ENCODE measurements around the gene MYO3B. TPM values are rescaled to one million over a fixed set of nuclear protein-coding genes. Genes with fewer than 3 reads are reported as not detected.

The MYO3B gene
- total RNA-seq, 2 experiments from 2014 or later: not detected

- Histone ChIP-seq H3K27ac (ENCODE audit: low read depth, low read length, poor library complexity, severe bottlenecking) (no peak overlapping the region), H3K4me2 (ENCODE audit: low read length) (no peak overlapping the region), H3K9me3 (ENCODE audit: low read length) (no peaks in the 10 kb centered on the region), H3K79me2 (ENCODE audit: insufficient read depth, low read depth, low read length) (no peaks in the 10 kb centered on the region), H3K4me1 (ENCODE audit: insufficient read depth, low read length, poor library complexity, severe bottlenecking) (no peaks in the 10 kb centered on the region), H4K20me1 (ENCODE audit: insufficient read depth, low read length) (no peaks in the 10 kb centered on the region), H3K4me3 (ENCODE audit: low read depth, low read length, poor library complexity, severe bottlenecking) (no peak overlapping the region), H2AFZ (ENCODE audit: low read length) (no peak overlapping the region), H3K36me3 (ENCODE audit: insufficient read depth, low read length) (no peaks in the 10 kb centered on the region), H3K9me2 (ENCODE audit: insufficient read depth, low read length) (no peaks in the 10 kb centered on the region)
- CTCF ChIA-PET (ENCODE audit: unreplicated experiment): no interaction called here
- intact Hi-C loops (cut with micrococcal nuclease; ENCODE audit: unreplicated experiment): no loop called here
- POLR2A ChIA-PET: no interaction called here
- BruUV-seq (replicated peaks): no TSS peak
- no peak for DNase-seq (ENCODE audit: low spot score)
- TF ChIP-seq EZH2phosphoT487 (IDR thresholded peaks at IDR 0.05; ENCODE audit: borderline replicate concordance, low read depth, low read length) (no peak), CTCF (conservative IDR thresholded peaks at IDR 0.05; ENCODE audit: low read length) (no peak)
Measured at GRCh38 chr2:170500770-170501169, 322.8 kb downstream of the MYO3B start.

DNA sequence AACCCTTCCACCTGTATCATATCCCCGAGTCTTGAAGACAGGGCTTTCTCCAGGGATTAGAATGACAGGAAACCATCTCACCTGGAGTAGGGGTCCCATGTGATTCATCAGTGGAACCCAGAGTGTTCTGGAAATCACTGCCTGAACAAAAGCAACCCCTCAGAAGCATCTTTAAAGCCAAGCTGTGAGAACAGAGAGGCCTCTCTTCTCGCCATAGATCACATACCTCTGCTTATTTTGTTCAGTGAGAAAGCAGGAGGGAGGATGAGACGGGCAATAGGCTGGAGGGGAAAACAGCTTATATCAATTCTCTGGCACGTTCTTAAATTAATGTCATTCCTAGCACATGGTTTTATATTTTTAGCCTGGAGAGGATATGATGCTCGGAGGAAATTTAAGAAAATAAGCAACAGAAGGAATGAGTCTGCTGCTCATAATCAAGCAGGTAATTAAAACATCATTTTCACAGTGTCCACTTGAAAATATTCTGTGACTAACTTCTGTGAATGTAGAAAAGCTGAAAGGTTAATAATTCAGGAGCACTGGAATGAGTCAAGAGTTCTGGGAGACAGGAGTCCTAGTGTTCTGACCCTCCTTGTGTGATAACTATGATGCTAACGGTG is 323.6 kb downstream of the MYO3B start:
- POLR2A ChIA-PET: interaction anchor here (0.9 kb wide), 1 partner anchor 11 kb away, joined by 3 read pairs; no protein-coding TSS in a partner anchor
- Histone ChIP-seq H3K4me2 (ENCODE audit: low read length) (no peak overlapping the region), H3K27ac (ENCODE audit: low read depth, low read length, poor library complexity, severe bottlenecking) (no peak overlapping the region), H3K4me1 (ENCODE audit: insufficient read depth, low read length, poor library complexity, severe bottlenecking) (no peaks in the 10 kb centered on the region), H4K20me1 (ENCODE audit: insufficient read depth, low read length) (no peaks in the 10 kb centered on the region), H3K36me3 (ENCODE audit: insufficient read depth, low read length) (no peaks in the 10 kb centered on the region), H3K9me3 (ENCODE audit: low read length) (no peaks in the 10 kb centered on the region), H3K4me3 (ENCODE audit: low read depth, low read length, poor library complexity, severe bottlenecking) (no peak overlapping the region), H3K9me2 (ENCODE audit: insufficient read depth, low read length) (no peaks in the 10 kb centered on the region), H3K79me2 (ENCODE audit: insufficient read depth, low read depth, low read length) (no peaks in the 10 kb centered on the region), H2AFZ (ENCODE audit: low read length) (no peak overlapping the region)
- no peak for DNase-seq (ENCODE audit: low spot score)
- BruUV-seq (replicated peaks): no TSS peak
- TF ChIP-seq EZH2phosphoT487 (IDR thresholded peaks at IDR 0.05; ENCODE audit: borderline replicate concordance, low read depth, low read length) (no peak), CTCF (conservative IDR thresholded peaks at IDR 0.05; ENCODE audit: low read length) (no peak)
- CTCF ChIA-PET (ENCODE audit: unreplicated experiment): no interaction called here
- intact Hi-C loops (cut with micrococcal nuclease; ENCODE audit: unreplicated experiment): no loop called here

DNA sequence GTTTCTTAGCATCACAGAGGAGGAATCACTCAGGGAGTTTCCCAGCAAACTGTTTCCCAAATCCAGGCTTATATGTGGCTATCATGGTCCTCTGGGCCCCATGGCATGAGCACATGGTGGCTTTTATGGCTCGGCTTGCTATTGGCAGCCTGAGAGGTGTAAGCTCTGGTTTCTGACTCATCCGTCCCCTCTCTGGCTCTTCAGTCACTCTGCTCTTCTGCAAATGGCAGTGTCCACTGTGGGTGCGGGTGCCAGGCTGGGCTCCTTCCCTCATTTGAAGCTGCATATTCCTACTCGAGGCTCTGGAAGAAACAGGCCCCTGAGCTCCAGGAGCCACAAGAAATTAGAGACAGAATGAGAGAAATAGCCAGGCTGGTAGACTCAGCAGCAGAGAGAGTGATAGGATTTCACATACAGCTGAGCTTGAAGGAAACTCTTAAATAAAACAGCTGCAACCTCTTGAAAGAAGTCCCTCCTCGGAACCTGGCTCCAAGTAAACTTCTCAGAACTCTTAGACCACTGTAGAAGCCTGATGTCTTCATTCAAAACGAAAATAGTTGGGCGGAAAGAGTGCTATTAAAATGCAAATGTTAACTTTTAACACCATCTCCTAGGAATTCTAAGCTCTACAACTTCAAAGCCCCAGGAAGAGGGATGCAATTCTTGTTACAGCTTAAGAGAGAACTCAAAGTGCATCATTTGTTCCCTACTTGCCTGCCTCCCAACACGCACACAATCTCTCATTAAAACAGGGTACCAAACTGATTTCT is 324.6 kb downstream of the MYO3B start:
- Histone ChIP-seq H4K20me1 (ENCODE audit: insufficient read depth, low read length) (no peaks in the 10 kb centered on the region), H3K79me2 (ENCODE audit: insufficient read depth, low read depth, low read length) (no peaks in the 10 kb centered on the region), H3K27ac (ENCODE audit: low read depth, low read length, poor library complexity, severe bottlenecking) (no peak overlapping the region), H3K4me2 (ENCODE audit: low read length) (no peak overlapping the region), H3K9me3 (ENCODE audit: low read length) (no peaks in the 10 kb centered on the region), H3K4me3 (ENCODE audit: low read depth, low read length, poor library complexity, severe bottlenecking) (no peak overlapping the region), H3K36me3 (ENCODE audit: insufficient read depth, low read length) (no peaks in the 10 kb centered on the region), H3K9me2 (ENCODE audit: insufficient read depth, low read length) (no peaks in the 10 kb centered on the region), H2AFZ (ENCODE audit: low read length) (no peak overlapping the region), H3K4me1 (ENCODE audit: insufficient read depth, low read length, poor library complexity, severe bottlenecking) (no peaks in the 10 kb centered on the region)
- POLR2A ChIA-PET: no interaction called here
- CTCF ChIA-PET (ENCODE audit: unreplicated experiment): no interaction called here
- intact Hi-C loops (cut with micrococcal nuclease; ENCODE audit: unreplicated experiment): no loop called here
- TF ChIP-seq EZH2phosphoT487 (IDR thresholded peaks at IDR 0.05; ENCODE audit: borderline replicate concordance, low read depth, low read length): no peak
- no peak for TF ChIP-seq CTCF (conservative IDR thresholded peaks at IDR 0.05; ENCODE audit: low read length)
- no peak for DNase-seq (ENCODE audit: low spot score)
- no TSS peak for BruUV-seq (replicated peaks)
